H9 (cell line): Measurements from ENCODE around the gene AIG1. TPM values are rescaled to one million over a fixed set of nuclear protein-coding genes. Genes with fewer than 3 reads are reported as not detected.

Experiments used
- DNase-seq: peaks from one replicate; pipeline ENCODE4 v3.0.0-alpha.2; 2017
- H2AFZ ChIP-seq: one replicate; pipeline ENCODE4 v1.6.1; 2013; ENCODE audit warnings: mild to moderate bottlenecking, low read length, control low read depth, moderate library complexity
- H2AK5ac ChIP-seq: 2 replicates; pipeline ENCODE4 v1.6.1; 2013; ENCODE audit warnings: low read length, control low read depth, mixed read lengths; ENCODE audit not compliant: insufficient read length
- H2BK120ac ChIP-seq: one replicate; pipeline ENCODE4 v1.6.1; 2013; ENCODE audit warnings: low read depth, mild to moderate bottlenecking, low read length, control low read depth, inconsistent platforms; ENCODE audit not compliant: poor library complexity, severe bottlenecking
- H2BK12ac ChIP-seq: 2 replicates; pipeline ENCODE4 v1.6.1; 2013; ENCODE audit warnings: low read length, control low read depth, mixed read lengths, low read depth; ENCODE audit not compliant: insufficient read length
- H2BK15ac ChIP-seq: 2 replicates; pipeline ENCODE4 v1.6.1; 2013; ENCODE audit warnings: low read depth, low read length, control low read depth
- H2BK20ac ChIP-seq: one replicate; pipeline ENCODE4 v1.6.1; 2013; ENCODE audit warnings: low read depth, mild to moderate bottlenecking, low read length, control low read depth, inconsistent platforms; ENCODE audit not compliant: poor library complexity, severe bottlenecking
- H2BK5ac ChIP-seq: 2 replicates; pipeline ENCODE4 v1.6.1; 2013; ENCODE audit warnings: low read length, control low read depth, mixed read lengths; ENCODE audit not compliant: insufficient read length
- H3K14ac ChIP-seq: 2 replicates; pipeline ENCODE4 v1.6.1; 2013; ENCODE audit warnings: low read length, control low read depth; ENCODE audit not compliant: insufficient read depth
- H3K18ac ChIP-seq: 2 replicates; pipeline ENCODE4 v1.6.1; 2013; ENCODE audit warnings: low read depth, mild to moderate bottlenecking, mixed read lengths, low read length, control low read depth; ENCODE audit not compliant: insufficient read length
- H3K23ac ChIP-seq: 2 replicates; pipeline ENCODE4 v1.6.1; 2013; ENCODE audit warnings: low read length, control low read depth, mixed read lengths, low read depth; ENCODE audit not compliant: insufficient read length
- H3K23me2 ChIP-seq: 2 replicates; pipeline ENCODE4 v1.6.1; 2013; ENCODE audit warnings: low read depth, mild to moderate bottlenecking, mixed read lengths, low read length, control low read depth; ENCODE audit not compliant: insufficient read length, poor library complexity, severe bottlenecking
- H3K27ac ChIP-seq: 2 replicates; pipeline ENCODE4 v1.5.1; 2013; ENCODE audit warnings: low read length, control low read depth, mixed read lengths, low read depth; ENCODE audit not compliant: insufficient read length
- H3K27me3 ChIP-seq: 2 replicates; pipeline ENCODE4 v1.6.1; 2013; ENCODE audit warnings: low read length, control low read depth, inconsistent platforms; ENCODE audit not compliant: insufficient read depth
- H3K4ac ChIP-seq: 2 replicates; pipeline ENCODE4 v1.6.1; 2013; ENCODE audit warnings: low read depth, mild to moderate bottlenecking, control low read depth, inconsistent platforms, low read length, moderate library complexity
- H3K4me1 ChIP-seq: 2 replicates; pipeline ENCODE4 v1.6.1; 2013; ENCODE audit warnings: low read length, control low read depth, inconsistent platforms; ENCODE audit not compliant: insufficient read depth
- H3K4me2 ChIP-seq: 2 replicates; pipeline ENCODE4 v1.6.1; 2013; ENCODE audit warnings: low read length, control low read depth, mixed read lengths; ENCODE audit not compliant: insufficient read length, insufficient read depth
- H3K56ac ChIP-seq: 2 replicates; pipeline ENCODE4 v1.6.1; 2013; ENCODE audit warnings: low read depth, mild to moderate bottlenecking, mixed read lengths, low read length, control low read depth; ENCODE audit not compliant: insufficient read length
- H3K79me1 ChIP-seq: 2 replicates; pipeline ENCODE4 v1.6.1; 2013; ENCODE audit warnings: low read depth, mild to moderate bottlenecking, moderate library complexity, low read length, control low read depth, inconsistent platforms; ENCODE audit not compliant: insufficient read depth, poor library complexity, severe bottlenecking
- H3K79me2 ChIP-seq: 2 replicates; pipeline ENCODE4 v1.6.1; 2013; ENCODE audit warnings: low read length, control low read depth, inconsistent platforms; ENCODE audit not compliant: insufficient read depth
- H3K9ac ChIP-seq: 2 replicates; pipeline ENCODE4 v1.6.1; 2013; ENCODE audit warnings: low read length, control low read depth, mixed read lengths; ENCODE audit not compliant: insufficient read length; ENCODE audit errors: extremely low read depth
- H3K9me3 ChIP-seq: one replicate; pipeline ENCODE4 v1.6.1; 2013; ENCODE audit warnings: low read depth, low read length, inconsistent platforms; ENCODE audit not compliant: control insufficient read depth
- H3T11ph ChIP-seq: one replicate; pipeline ENCODE4 v1.6.1; 2013; ENCODE audit warnings: mild to moderate bottlenecking, low read length, control low read depth, inconsistent platforms
- H4K20me1 ChIP-seq: one replicate; pipeline ENCODE4 v1.6.1; 2013; ENCODE audit not compliant: control insufficient read depth, insufficient read length, insufficient read depth
- H4K5ac ChIP-seq: 2 replicates; pipeline ENCODE4 v1.6.1; 2013; ENCODE audit warnings: low read depth, mild to moderate bottlenecking, mixed read lengths, low read length, control low read depth; ENCODE audit not compliant: insufficient read length
- H4K8ac ChIP-seq: replicated peaks from 2 replicates; pipeline ENCODE4 v1.6.1; 2013; ENCODE audit warnings: low read length, control low read depth, mixed read lengths, low read depth; ENCODE audit not compliant: insufficient read length
- H4K91ac ChIP-seq: 2 replicates; pipeline ENCODE4 v1.6.1; 2013; ENCODE audit warnings: low read depth, mild to moderate bottlenecking, moderate library complexity, mixed read lengths, low read length, control low read depth; ENCODE audit not compliant: insufficient read length
- H3K27ac Mint-ChIP-seq, 3 experiments: 2 replicates in 2 of 3; 3 replicates in 1 of 3; pipeline ENCODE4 v1.8.0; 2020 to 2021; ENCODE audit warnings: mixed read lengths in 3 of 3, mild to moderate bottlenecking in 1 of 3, moderate library complexity in 1 of 3
- H3K27me3 Mint-ChIP-seq: 2 replicates; pipeline ENCODE4 v1.8.0; 2021; ENCODE audit warnings: low read depth, mild to moderate bottlenecking, moderate library complexity, mixed read lengths
- H3K36me3 Mint-ChIP-seq, 3 experiments: 2 replicates in 2 of 3; 3 replicates in 1 of 3; pipeline ENCODE4 v1.8.0; 2020 to 2021; ENCODE audit warnings: low read depth in 3 of 3, mixed read lengths in 3 of 3; ENCODE audit not compliant: insufficient read depth in 1 of 3
- H3K4me1 Mint-ChIP-seq, 2 experiments: 2 replicates each; pipeline ENCODE4 v1.8.0; 2020; ENCODE audit warnings: mixed read lengths in 2 of 2
- H3K4me3 Mint-ChIP-seq, 2 experiments: 2 replicates in 1 of 2; 3 replicates in 1 of 2; pipeline ENCODE4 v1.8.0; 2020 to 2021; ENCODE audit warnings: mild to moderate bottlenecking in 2 of 2, mixed read lengths in 2 of 2, moderate library complexity in 1 of 2
- H3K9me3 Mint-ChIP-seq, 2 experiments: 2 replicates in 1 of 2; 3 replicates in 1 of 2; pipeline ENCODE4 v1.8.0; 2020; ENCODE audit warnings: mild to moderate bottlenecking in 2 of 2, mixed read lengths in 2 of 2, moderate library complexity in 1 of 2
- whole genome bisulfite sequencing: extraction: QIAGEN DNeasy Blood & Tissue Kit; methylation state at CpG from one replicate; pipeline ENCODE4 v1.1.7; 2013; ENCODE audit warnings: missing lambda C conversion rate, low lambda C conversion rate, mixed read lengths; ENCODE audit not compliant: insufficient read length; ENCODE audit errors: extremely low coverage; 5-methylcytosine and 5-hydroxymethylcytosine counted together
- total RNA-seq: library from RNA; stranded (reverse); gene quantifications from 2 replicates; pipeline ENCODE4 v1.2.1, GENCODE V29; 2021
- TF ChIP-seq, protein P1 (sequence below): fragments of 200-600 bp; sonication (generic); conservative IDR thresholded peaks from 3 replicates; pipeline ENCODE4 v1.8.0; 2021; ENCODE audit warnings: antibody characterized with exemption, mild to moderate bottlenecking

Gene AIG1
- total RNA-seq, 1 experiment from 2014 or later: 44.6 TPM

GRCh38 chr6:143098054-143098671 is 37.5 kb downstream of the AIG1 start:
- Histone ChIP-seq H3K79me2 (no peaks in the 10 kb centered on the region), H2BK20ac (no peak overlapping the region), H2AK5ac (no peak overlapping the region), H3K27me3 (no peaks in the 10 kb centered on the region), H3T11ph (no peak overlapping the region), H3K4me2 (no peak overlapping the region), H3K9me3 (no peaks in the 10 kb centered on the region), H3K14ac (no peak overlapping the region), H2BK5ac (no peak overlapping the region), H3K18ac (no peak overlapping the region), H4K91ac (no peak overlapping the region), H3K79me1 (no peaks in the 10 kb centered on the region), H3K9ac (no peak overlapping the region), H2AFZ (no peak overlapping the region), H3K4ac (no peak overlapping the region), H4K5ac (no peak overlapping the region), H3K27ac (no peak overlapping the region), H2BK15ac (no peak overlapping the region), H3K4me1 (no peaks in the 10 kb centered on the region), H2BK12ac (no peak overlapping the region), H4K20me1 (no peaks in the 10 kb centered on the region), H2BK120ac (no peak overlapping the region), H3K23ac (no peak overlapping the region), H3K23me2 (no peaks in the 10 kb centered on the region), H3K56ac (no peak overlapping the region), H4K8ac (no peak overlapping the region)
- no CpG with 5 or more reads among the region's 2 CpGs for WGBS
- TF ChIP-seq, protein P1, sequence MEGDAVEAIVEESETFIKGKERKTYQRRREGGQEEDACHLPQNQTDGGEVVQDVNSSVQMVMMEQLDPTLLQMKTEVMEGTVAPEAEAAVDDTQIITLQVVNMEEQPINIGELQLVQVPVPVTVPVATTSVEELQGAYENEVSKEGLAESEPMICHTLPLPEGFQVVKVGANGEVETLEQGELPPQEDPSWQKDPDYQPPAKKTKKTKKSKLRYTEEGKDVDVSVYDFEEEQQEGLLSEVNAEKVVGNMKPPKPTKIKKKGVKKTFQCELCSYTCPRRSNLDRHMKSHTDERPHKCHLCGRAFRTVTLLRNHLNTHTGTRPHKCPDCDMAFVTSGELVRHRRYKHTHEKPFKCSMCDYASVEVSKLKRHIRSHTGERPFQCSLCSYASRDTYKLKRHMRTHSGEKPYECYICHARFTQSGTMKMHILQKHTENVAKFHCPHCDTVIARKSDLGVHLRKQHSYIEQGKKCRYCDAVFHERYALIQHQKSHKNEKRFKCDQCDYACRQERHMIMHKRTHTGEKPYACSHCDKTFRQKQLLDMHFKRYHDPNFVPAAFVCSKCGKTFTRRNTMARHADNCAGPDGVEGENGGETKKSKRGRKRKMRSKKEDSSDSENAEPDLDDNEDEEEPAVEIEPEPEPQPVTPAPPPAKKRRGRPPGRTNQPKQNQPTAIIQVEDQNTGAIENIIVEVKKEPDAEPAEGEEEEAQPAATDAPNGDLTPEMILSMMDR: no peak
- Mint-ChIP-seq H3K4me1 (peaks cover 3 to 4% of the 10 kb centered on the region in 2 experiments; a peak in 1 of 4 replicates), H3K27ac (no peak overlapping the region), H3K9me3 (no peaks in the 10 kb centered on the region), H3K27me3 (no peaks in the 10 kb centered on the region), H3K36me3 (no peaks in the 10 kb centered on the region), H3K4me3 (no peak overlapping the region)
- DNase-seq: no peak
